HepG2 (cell line): ENCODE data around the gene MRPL42. TPM values are rescaled to one million over a fixed set of nuclear protein-coding genes. Genes with fewer than 3 reads are reported as not detected.

ENCODE experiments used
- ATAC-seq: fragments of 200-7000 bp; cut with Tn5 transposase; 3 replicates; pipeline ENCODE4 v1.9.1; 2020; ENCODE audit warnings: mild to moderate bottlenecking, moderate library complexity
- BruUV-seq: library from RNA; stranded (reverse); fragments of 400-500 nt; replicated peaks from 2 replicates; lab custom pipeline; 2021; lab: Mats Ljungman, UMichigan
- CTCF ChIA-PET: fragments of 300-600 bp; formaldehyde crosslinking; extraction: SDS; loops from one replicate; lab custom pipeline; 2021; ENCODE audit warnings: low total read pairs, inconsistent platforms, low intra/inter-chr PET ratio; lab: Yijun Ruan, JAX
- POLR2A ChIA-PET: fragments of 350-600 bp; sonication (Branson Sonifier 250); formaldehyde crosslinking; loops from one replicate; lab custom pipeline; 2020; ENCODE audit warnings: antibody characterized with exemption, inconsistent platforms; lab: Yijun Ruan, JAX
- DNase-seq: peaks from one replicate; pipeline ENCODE4 v3.0.0-alpha.2; 2015; ENCODE audit warnings: low spot score
- FAIRE-seq: peaks from 3 replicates; lab custom pipeline; 2011; peaks lifted over from hg19 to GRCh38; lab: Jason Lieb, UNC
- H2AFZ ChIP-seq: one replicate; pipeline ENCODE4 v1.6.1; 2011; ENCODE audit warnings: low read length, inconsistent platforms
- H3K27ac ChIP-seq: fragments of 300-600 bp; 3 replicates; pipeline ENCODE4 v1.8.0; 2011; ENCODE audit warnings: mixed run types, mild to moderate bottlenecking, mixed read lengths, low read length, inconsistent platforms; ENCODE audit not compliant: insufficient read depth; ENCODE audit errors: extremely low read length
- H3K27me3 ChIP-seq, 2 experiments: fragments of 200-600 bp in 1 of 2; 2 replicates in 1 of 2; 3 replicates in 1 of 2; pipeline versions ENCODE4 v1.6.0 to v1.8.0; 2011; ENCODE audit warnings: low read length in 2 of 2, mild to moderate bottlenecking in 2 of 2, moderate library complexity in 2 of 2, inconsistent platforms in 1 of 2; ENCODE audit not compliant: insufficient read depth in 2 of 2, control insufficient read depth in 1 of 2
- H3K36me3 ChIP-seq, 2 experiments: fragments of 200-600 bp in 1 of 2; replicated peaks in 1 of 2; 2 replicates in 1 of 2; 3 replicates in 1 of 2; pipeline versions ENCODE4 v1.5.1 to v1.8.0; 2011; ENCODE audit warnings: low read length in 2 of 2, inconsistent platforms in 1 of 2; ENCODE audit not compliant: insufficient read depth in 2 of 2, control insufficient read depth in 1 of 2
- H3K4me1 ChIP-seq: 2 replicates; pipeline ENCODE4 v1.5.1; 2012; ENCODE audit warnings: low read length, inconsistent platforms; ENCODE audit not compliant: insufficient read depth
- H3K4me2 ChIP-seq: 2 replicates; pipeline ENCODE4 v1.6.0; 2011; ENCODE audit warnings: low read depth, low read length, inconsistent platforms
- H3K4me3 ChIP-seq, 3 experiments: fragments of 200-600 bp in 1 of 3; sonication (generic), shearing (Covaris generic) in 1 of 3; replicated peaks in 1 of 3; 2 replicates each; pipeline ENCODE4 v1.5.1; 2011 to 2016; ENCODE audit warnings: low read length in 3 of 3, inconsistent platforms in 2 of 3, low read depth in 2 of 3, mild to moderate bottlenecking in 2 of 3, control low read depth in 1 of 3, mixed read lengths in 1 of 3; ENCODE audit not compliant: insufficient read depth in 1 of 3
- H3K79me2 ChIP-seq: one replicate; pipeline ENCODE4 v1.6.1; 2011; ENCODE audit warnings: low read length, inconsistent platforms; ENCODE audit not compliant: insufficient read depth
- H3K9ac ChIP-seq: 2 replicates; pipeline ENCODE4 v1.6.0; 2011; ENCODE audit warnings: mild to moderate bottlenecking, low read depth, low read length, inconsistent platforms; ENCODE audit not compliant: insufficient read depth
- H3K9me3 ChIP-seq: 2 replicates; pipeline ENCODE4 v1.5.1; 2012; ENCODE audit warnings: mild to moderate bottlenecking, low read length
- H4K20me1 ChIP-seq: 2 replicates; pipeline ENCODE4 v1.6.0; 2011; ENCODE audit warnings: inconsistent platforms, mild to moderate bottlenecking, low read length, moderate library complexity; ENCODE audit not compliant: insufficient read depth
- CEBPG ChIP-seq: IDR thresholded peaks from 2 replicates; pipeline ENCODE4 v1.6.1; 2016
- FOXM1 ChIP-seq: sonication (generic); formaldehyde crosslinking; IDR thresholded peaks from 2 replicates; pipeline ENCODE4 v1.5.0; 2020; ENCODE audit warnings: missing genetic modification reagents
- KMT2A ChIP-seq: sonication (generic); formaldehyde crosslinking; IDR thresholded peaks from 2 replicates; pipeline ENCODE4 v1.4.0; 2020; ENCODE audit warnings: missing genetic modification reagents
- MED1 ChIP-seq: sonication (generic); formaldehyde crosslinking; IDR thresholded peaks from 2 replicates; pipeline ENCODE4 v1.4.0; 2020; ENCODE audit warnings: missing genetic modification reagents
- MIXL1 ChIP-seq: IDR thresholded peaks from 2 replicates; pipeline ENCODE4 v1.6.1; 2016
- POLR2A ChIP-seq, 2 experiments: IDR thresholded peaks; 2 replicates each; pipeline ENCODE4 v1.6.1; 2011; ENCODE audit warnings: low read depth in 2 of 2, low read length in 2 of 2, mild to moderate bottlenecking in 1 of 2, moderate library complexity in 1 of 2; ENCODE audit not compliant: insufficient read depth in 1 of 2
- SAP130 ChIP-seq: IDR thresholded peaks from 2 replicates; pipeline ENCODE4 v1.6.1; 2016; ENCODE audit warnings: low read depth
- THAP11 ChIP-seq: IDR thresholded peaks from 2 replicates; pipeline ENCODE4 v1.6.1; 2016; ENCODE audit warnings: missing biosample characterization, missing genetic modification reagents
- ZBTB38 ChIP-seq: sonication (generic); formaldehyde crosslinking; IDR thresholded peaks from 2 replicates; pipeline ENCODE4 v1.5.1; 2020; ENCODE audit warnings: mild to moderate bottlenecking, missing genetic modification reagents
- ZFP82 ChIP-seq: sonication (generic); formaldehyde crosslinking; IDR thresholded peaks from 2 replicates; pipeline ENCODE4 v1.5.1; 2020; ENCODE audit warnings: mild to moderate bottlenecking, missing genetic modification reagents, borderline replicate concordance
- ZNF230 ChIP-seq: sonication (generic); formaldehyde crosslinking; IDR thresholded peaks from 2 replicates; pipeline ENCODE4 v1.4.0; 2020; ENCODE audit warnings: mild to moderate bottlenecking, missing genetic modification reagents
- ZNF251 ChIP-seq: sonication (generic); formaldehyde crosslinking; IDR thresholded peaks from 2 replicates; pipeline ENCODE4 v1.9.0; 2021; ENCODE audit warnings: mild to moderate bottlenecking, missing genetic modification reagents
- ZNF383 ChIP-seq: sonication (generic); formaldehyde crosslinking; IDR thresholded peaks from 2 replicates; pipeline ENCODE4 v1.4.0; 2020; ENCODE audit warnings: missing genetic modification reagents, mild to moderate bottlenecking, borderline replicate concordance
- WGBS: methylation state at CpG from one replicate; pipeline ENCODE4 v1.1.6; 2017; ENCODE audit warnings: low lambda C conversion rate; 5-methylcytosine and 5-hydroxymethylcytosine counted together
- in situ Hi-C: cut with HindIII; loops from 2 replicates; pipeline ENCODE4 v1.10.0; 2017; ENCODE audit warnings: low pct_unique_long_range_greater_than_20kb; ENCODE audit not compliant: extremely low pct_ligation_motif_present
- intact Hi-C: fragments of 100-400 bp; cut with micrococcal nuclease; formaldehyde crosslinking; loops from one replicate; pipeline ENCODE4 v1.10.0; 2022; ENCODE audit not compliant: unreplicated experiment
- polyA plus RNA-seq, 8 experiments: library from polyadenylated mRNA; depleted of rRNA in 3 of 8; stranded (reverse) in 7 of 8; unstranded in 1 of 8; fragments of >200 nt; fragmentation: Illumina TruSeq in 4 of 8; extraction: Trizol in 4 of 8; gene quantifications; 2 replicates each; pipeline versions ENCODE4 v1.2.1 to v1.2.3, GENCODE V29; 2011 to 2016; ENCODE audit warnings: low read depth in 4 of 8, missing spikeins in 1 of 8, mixed read lengths in 1 of 8; ENCODE audit not compliant: insufficient read depth in 1 of 8
- total RNA-seq, 5 experiments: library from RNA; depleted of rRNA; stranded (reverse); fragments of >200 nt; fragmentation: Illumina TruSeq; extraction: Trizol; gene quantifications; 2 replicates each; pipeline ENCODE4 v1.2.3, GENCODE V29; 2016; ENCODE audit warnings: low read depth in 1 of 5
- TF ChIP-seq, protein P1 (sequence below): IDR thresholded peaks from 2 replicates; pipeline ENCODE4 v1.6.1; 2018; ENCODE audit warnings: missing genetic modification reagents, mild to moderate bottlenecking, missing compliant biosample characterization
- TF ChIP-seq, protein P2 (sequence below): sonication (generic); formaldehyde crosslinking; conservative IDR thresholded peaks from 2 replicates; pipeline ENCODE4 v1.5.0; 2020; ENCODE audit warnings: missing genetic modification reagents

MRPL42 gene
- total and polyA plus RNA-seq, 2 of the 13 experiments (the other 11 are each of a cell fraction or from before 2014, with no cell fraction given): 93.3 to 148 TPM

DNA sequence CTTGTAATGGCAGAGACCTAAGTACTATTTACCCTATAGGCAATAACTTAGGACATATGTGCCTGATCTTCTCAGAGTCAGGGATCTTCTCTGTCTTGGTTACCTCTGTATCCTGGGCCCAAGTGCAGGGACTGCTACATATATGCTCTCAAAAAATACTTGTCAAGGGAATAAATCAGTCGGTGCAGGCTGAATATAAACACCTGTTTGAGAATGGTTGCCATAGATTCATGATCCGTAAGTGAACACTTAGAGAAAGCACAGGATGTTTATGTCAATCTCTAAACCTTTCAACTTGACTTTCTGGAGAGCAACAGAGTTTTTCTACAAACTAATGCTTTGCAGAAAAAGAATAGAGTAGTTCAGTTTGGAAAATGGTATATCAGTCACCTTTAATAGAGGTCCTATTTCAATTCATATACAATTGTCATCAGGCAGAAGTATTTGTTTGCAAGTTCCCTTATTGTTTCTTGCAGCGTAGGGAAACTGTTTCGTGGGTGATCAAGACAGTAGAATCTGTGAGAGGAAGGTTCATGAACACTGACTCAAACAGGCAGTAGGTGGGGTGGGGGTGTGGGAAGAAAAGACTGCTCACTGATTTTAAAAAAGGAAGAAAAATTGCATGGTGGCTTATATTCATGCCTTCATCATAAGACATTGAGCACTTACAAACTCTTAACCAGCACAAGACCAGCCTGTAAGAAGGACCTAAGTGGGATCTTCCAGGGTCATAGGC is 19.6 kb upstream of the MRPL42 start:
- no peaks in the 10 kb centered on the region; a peak in 1 of 5 replicates for H3K27me3 ChIP-seq
- POLR2A ChIA-PET: no interaction called here
- 0 out of 2 replicates have a peak, but pooled peaks have one; percentile 7 for TF ChIP-seq SAP130 (CRISPR knock-in tag)
- no peak for TF ChIP-seq FOXM1 (CRISPR knock-in tag)
- TF ChIP-seq, all 625 proteins: peak for 1
- ATAC-seq: no peak
- BruUV-seq: no TSS peak
- CTCF ChIA-PET: no interaction called here
- peak overlapping the region; percentile 28 for H3K27ac ChIP-seq
- peaks cover 73% of the 10 kb centered on the region for H3K4me1 ChIP-seq
- H3K4me3 ChIP-seq: no peak overlapping the region
- 72% methylated on average over 4 of the region's 4 CpGs for WGBS
- H3K4me2 ChIP-seq: 0 out of 2 replicates have a peak overlapping the region, but pooled peaks have one; percentile 2
- H3K9ac ChIP-seq: no peak overlapping the region
- peaks cover 1% of the 10 kb centered on the region for H3K79me2 ChIP-seq
- no peaks in the 10 kb centered on the region for H4K20me1 ChIP-seq
- in situ Hi-C loops: no loop called here
- no peak overlapping the region for H2AFZ ChIP-seq
- no peak for DNase-seq
- no peaks in the 10 kb centered on the region for H3K9me3 ChIP-seq
- FAIRE-seq: no peak
- intact Hi-C loops: no loop called here
- no peaks in the 10 kb centered on the region for H3K36me3 ChIP-seq

DNA sequence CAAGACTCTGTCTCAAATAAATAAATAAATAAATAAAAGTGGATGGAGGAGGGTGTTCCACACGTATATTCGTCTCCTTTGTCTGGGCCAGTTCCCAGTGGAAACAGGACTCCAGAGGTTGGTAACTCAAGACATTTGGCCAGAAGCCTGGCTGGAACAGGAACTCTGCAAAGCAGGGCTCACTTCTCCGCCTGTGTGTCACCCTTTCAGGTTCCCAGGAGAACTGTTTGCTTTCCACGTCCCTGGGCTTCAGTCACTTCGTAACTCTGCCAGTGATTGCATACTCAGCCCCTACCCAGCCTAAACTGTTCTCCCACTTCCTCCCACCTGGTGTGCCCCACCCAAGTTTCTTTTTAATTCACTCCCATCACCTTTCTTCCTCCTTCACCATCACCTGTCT is 18.5 kb upstream of the MRPL42 start:
- Histone ChIP-seq H2AFZ (no peak overlapping the region), H3K9me3 (no peaks in the 10 kb centered on the region), H3K79me2 (no peaks in the 10 kb centered on the region), H3K36me3 (no peaks in the 10 kb centered on the region), H3K4me2 (peak overlapping the region; percentile 37), H3K4me3 (no peak overlapping the region), H3K27ac (peak overlapping the region; percentile 53), H3K27me3 (no peaks in the 10 kb centered on the region), H3K4me1 (peaks cover 73% of the 10 kb centered on the region), H3K9ac (no peak overlapping the region), H4K20me1 (no peaks in the 10 kb centered on the region)
- CTCF ChIA-PET: no interaction called here
- BruUV-seq: no TSS peak
- intact Hi-C loops: no loop called here
- in situ Hi-C loops: no loop called here
- 37% methylated on average over 5 of the region's 5 CpGs for WGBS
- ATAC-seq: peak; percentile 92
- FAIRE-seq: no peak
- POLR2A ChIA-PET: no interaction called here
- peak; percentile 35 for DNase-seq
- TF ChIP-seq MED1 (CRISPR knock-in tag) (peak; percentile 67), THAP11 (peak; percentile 34; the same call in 1 of the 2 replicates), KMT2A (CRISPR knock-in tag) (0 out of 2 replicates have a peak, but pooled peaks have one; percentile 26), ZFP82 (0 out of 2 replicates have a peak, but pooled peaks have one; percentile 34), CEBPG (CRISPR knock-in tag) (peak; percentile 63), ZNF251 (CRISPR knock-in tag) (no peak), MIXL1 (0 out of 2 replicates have a peak, but pooled peaks have one; percentile 35), ZBTB38 (CRISPR knock-in tag) (peak; percentile 64; the same call in 1 of the 2 replicates), ZNF230 (0 out of 2 replicates have a peak, but pooled peaks have one; percentile 48), ZNF383 (no peak), SAP130 (CRISPR knock-in tag) (peak; percentile 56), POLR2A (IDR thresholded peaks at IDR 0.05; ENCODE audit: insufficient read depth in 1 of 2, low read depth in 2 of 2, low read length in 2 of 2) (0 out of 4 replicates have a peak, but pooled peaks of 1 of the 2 experiments have one; percentile 27)
- TF ChIP-seq, protein P1, sequence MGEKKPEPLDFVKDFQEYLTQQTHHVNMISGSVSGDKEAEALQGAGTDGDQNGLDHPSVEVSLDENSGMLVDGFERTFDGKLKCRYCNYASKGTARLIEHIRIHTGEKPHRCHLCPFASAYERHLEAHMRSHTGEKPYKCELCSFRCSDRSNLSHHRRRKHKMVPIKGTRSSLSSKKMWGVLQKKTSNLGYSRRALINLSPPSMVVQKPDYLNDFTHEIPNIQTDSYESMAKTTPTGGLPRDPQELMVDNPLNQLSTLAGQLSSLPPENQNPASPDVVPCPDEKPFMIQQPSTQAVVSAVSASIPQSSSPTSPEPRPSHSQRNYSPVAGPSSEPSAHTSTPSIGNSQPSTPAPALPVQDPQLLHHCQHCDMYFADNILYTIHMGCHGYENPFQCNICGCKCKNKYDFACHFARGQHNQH (CRISPR knock-in tag): peak; percentile 64; the same call in 1 of the 2 replicates
- TF ChIP-seq, protein P2, sequence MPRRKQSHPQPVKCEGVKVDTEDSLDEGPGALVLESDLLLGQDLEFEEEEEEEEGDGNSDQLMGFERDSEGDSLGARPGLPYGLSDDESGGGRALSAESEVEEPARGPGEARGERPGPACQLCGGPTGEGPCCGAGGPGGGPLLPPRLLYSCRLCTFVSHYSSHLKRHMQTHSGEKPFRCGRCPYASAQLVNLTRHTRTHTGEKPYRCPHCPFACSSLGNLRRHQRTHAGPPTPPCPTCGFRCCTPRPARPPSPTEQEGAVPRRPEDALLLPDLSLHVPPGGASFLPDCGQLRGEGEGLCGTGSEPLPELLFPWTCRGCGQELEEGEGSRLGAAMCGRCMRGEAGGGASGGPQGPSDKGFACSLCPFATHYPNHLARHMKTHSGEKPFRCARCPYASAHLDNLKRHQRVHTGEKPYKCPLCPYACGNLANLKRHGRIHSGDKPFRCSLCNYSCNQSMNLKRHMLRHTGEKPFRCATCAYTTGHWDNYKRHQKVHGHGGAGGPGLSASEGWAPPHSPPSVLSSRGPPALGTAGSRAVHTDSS (CRISPR knock-in tag): no peak
